Retina (tissue), 1 donor: ENCODE data around the gene KLHDC2.
"Not testable (repeated sequence)": the region's sequence is repeated elsewhere in the genome, so short reads cannot be mapped to it uniquely, and the experiment has no call there.

Source experiments
- DNase-seq: peaks from one replicate; pipeline ENCODE4 v3.0.0-alpha.2; 2016

Gene KLHDC2, protein sequence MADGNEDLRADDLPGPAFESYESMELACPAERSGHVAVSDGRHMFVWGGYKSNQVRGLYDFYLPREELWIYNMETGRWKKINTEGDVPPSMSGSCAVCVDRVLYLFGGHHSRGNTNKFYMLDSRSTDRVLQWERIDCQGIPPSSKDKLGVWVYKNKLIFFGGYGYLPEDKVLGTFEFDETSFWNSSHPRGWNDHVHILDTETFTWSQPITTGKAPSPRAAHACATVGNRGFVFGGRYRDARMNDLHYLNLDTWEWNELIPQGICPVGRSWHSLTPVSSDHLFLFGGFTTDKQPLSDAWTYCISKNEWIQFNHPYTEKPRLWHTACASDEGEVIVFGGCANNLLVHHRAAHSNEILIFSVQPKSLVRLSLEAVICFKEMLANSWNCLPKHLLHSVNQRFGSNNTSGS

DNA sequence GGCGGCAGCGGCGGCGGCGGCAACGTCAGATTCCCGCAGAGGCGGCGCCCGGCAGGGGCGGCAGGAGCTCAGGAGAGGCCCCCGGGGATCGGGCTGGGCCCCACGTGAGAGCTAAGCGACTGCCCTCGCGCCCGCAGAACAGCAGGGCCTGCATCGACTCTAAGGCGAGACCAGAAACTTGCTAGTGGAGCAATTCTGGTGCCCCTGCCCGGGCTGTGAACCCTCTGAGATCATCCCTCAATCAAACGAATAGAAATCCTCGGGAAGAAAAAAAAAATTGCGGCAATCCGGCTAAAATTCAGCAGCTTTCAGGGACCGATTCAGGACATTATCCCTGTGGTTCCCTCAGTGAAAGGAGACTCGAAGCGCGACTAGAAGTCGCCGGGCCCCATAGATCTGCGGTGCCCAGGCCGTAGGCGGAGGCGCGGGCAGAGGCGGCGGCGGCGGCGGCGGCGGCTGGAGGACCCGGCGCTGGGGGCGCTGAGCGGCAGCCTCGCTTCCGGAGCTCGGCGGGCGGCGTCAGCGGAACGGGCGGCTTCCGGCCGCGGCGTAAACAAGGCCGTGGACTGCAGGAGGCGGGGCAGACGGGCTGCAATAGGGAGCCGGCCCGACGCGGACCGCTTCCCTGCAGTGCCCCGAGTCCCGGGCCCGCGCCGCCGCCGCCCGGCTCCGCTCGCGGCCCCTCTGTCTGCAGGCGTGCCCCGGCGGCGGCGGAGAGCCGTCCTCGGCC, at the start of gene KLHDC2:
KLHDC2 (plus strand) TSS at position 583 of the 730 bp plus-strand sequence. CDS start 316 bp downstream, outside the sequence.
- DNase-seq: peak; percentile 94

DNA sequence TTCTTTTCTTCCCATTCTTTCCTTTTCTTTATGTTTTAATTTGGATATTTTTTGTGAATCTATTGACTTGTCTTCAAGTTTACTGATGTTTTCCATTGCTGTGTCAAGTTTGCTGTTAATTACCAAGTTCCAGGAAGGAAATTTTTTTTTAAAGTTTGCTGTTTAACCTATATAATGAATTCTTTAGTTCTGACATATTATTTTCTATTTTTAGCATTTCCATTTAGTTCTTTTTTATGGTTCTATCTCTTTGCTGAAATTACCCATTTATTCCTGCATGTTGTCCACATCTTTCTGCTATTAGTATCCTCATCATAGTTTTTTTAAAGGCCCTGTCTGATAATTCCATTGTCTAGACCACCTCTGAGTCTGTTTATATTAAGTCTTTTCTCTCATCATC, 47.2 kb upstream of the KLHDC2 start:
- DNase-seq: no peak

DNA sequence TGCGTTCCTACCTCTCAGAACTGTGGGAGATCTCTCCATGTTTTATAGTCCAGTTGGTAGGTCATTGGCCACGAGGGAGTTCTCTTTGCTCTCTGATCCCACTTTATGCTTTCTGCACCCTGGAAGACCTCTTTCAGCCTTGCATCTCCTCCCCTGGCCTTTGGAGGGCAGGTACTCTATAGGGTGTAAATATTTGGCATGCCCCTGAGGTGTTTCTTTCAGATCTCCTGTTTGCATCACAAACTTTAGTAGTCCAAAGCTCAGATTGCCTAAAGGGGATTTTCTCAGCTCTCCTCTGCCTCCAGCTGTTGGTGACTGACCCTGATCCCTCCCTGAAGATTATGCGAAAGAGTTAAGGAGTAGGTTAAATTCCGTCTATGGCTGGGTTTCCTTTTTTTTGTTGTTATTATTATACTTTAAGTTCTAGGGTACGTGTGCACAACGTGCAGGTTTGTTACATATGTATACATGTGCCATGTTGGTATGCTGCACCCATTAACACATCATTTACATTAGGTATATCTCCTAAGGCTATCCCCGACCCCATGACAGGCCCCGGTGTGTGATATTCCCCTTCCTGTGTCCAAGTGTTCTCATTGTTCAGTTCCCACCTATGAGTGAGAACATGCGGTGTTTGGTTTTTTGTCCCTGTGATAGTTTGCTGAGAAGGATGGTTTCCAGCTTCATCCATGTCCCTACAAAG, 46.1 kb upstream of the KLHDC2 start:
- DNase-seq: not testable (repeated sequence)

DNA sequence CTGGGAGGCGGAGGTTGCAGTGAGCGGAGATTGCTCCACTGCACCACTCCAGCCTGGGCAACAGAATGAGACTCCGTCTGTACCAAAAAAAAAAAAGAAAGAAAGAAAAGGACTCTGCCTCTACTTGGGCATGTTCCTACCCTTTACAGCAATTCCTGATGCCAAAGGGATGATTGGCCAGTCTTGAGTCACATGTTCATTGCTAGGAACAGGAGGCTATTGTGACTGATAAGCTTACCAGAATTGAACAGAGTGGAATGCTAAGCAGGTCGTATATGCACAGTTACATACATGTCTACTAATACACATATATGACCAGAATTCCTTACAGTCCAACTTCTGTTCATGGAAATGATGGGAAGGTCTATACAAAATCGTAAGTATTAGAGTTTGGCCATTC, 40.8 kb upstream of the KLHDC2 start:
- no peak for DNase-seq

DNA sequence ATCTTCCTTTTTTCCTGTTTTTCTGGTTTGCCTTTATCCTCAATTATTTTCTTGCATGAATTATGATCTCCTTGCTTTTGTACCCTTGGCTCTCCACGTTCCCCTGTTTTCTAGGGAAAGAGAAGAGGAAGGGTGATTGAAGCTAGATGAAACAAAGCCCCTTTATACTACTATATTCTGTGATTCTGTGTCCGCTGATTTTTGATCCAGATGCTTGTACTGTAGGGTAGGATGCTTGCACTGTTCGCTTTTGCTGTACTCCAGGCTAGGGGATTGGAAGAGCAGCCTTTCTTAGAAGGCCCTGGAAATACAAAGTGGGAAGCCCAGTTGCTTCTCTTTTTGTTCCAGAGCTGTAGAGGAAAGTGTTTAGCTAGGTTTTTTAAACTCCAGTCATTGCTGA, 35.1 kb upstream of the KLHDC2 start:
- no peak for DNase-seq

DNA sequence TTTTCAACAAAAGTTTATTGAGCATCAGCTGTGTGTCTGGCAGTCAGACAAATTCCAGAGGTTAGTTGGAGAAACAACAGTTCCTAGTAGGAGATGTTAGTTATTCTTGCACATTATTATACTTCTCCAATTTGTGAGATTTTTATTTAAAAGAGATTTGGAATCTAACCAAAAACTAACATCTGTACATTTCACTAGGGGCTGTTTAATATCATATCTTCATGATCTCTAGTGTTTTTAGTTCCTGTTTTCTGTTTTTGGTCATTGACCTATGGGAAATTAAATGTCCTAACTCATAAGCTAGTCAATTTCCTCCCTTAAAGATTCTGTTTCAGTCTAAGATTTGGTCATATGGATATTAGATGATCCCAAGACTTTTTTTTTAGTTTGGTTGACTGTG, 34.1 kb upstream of the KLHDC2 start:
- no peak for DNase-seq

DNA sequence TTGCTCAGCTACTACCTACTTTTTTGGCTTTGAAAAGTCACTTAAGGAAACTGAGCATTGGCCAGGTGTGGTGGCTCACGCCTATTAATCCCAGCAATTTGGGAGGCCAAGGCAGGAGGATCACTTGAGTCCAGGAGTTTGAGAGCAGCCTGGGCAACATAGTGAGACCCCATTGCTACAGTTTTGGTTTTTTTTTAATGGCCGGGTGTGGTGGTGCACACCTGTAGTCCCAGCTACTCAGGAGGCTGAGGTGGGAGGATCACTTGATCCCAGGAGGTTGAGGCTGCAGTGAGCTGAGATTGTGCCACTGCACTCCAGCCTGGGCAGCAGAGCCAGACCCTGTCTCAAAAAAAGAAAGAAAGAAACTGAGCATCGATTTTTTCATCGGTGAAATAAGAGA, 32.3 kb upstream of the KLHDC2 start:
- DNase-seq: not testable (repeated sequence)

DNA sequence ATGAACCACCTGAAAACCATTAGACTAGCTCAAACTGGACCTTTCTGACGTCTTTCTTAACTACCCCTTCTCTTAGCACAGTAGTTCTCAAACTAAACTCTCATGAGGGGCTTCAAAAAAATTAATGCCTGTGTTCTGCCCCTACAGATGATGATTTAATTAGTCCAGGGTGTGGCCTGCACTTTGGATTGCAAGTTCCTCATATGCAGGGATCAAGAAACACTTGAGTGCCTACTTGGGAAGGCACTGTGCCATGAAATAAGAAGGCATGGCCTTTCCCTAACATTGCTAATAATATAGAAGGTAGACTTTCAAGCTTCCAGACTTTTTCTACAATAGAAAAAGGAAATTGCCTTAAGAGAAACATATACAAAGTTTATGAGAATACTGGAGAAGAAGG, 22.8 kb upstream of the KLHDC2 start:
- no peak for DNase-seq

DNA sequence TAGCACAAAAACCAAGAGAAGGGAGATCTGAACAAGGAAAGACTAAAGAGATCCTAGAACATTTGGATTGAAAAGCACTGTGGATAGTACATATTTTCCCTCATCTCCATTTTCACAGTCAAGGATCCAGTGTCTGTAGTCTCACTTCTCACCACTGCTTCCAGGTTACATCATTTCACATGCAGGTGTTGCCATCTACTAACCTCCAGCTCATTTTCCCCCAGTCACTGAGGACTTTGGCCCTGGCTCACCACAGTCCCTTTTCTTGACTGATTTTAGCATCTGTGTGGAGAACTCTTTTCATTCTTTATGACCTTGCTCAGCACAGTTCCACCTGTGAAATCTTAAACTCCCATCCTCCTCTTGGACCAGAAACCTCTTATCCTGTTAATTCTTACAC, 21.5 kb upstream of the KLHDC2 start:
- not testable (repeated sequence) for DNase-seq

DNA sequence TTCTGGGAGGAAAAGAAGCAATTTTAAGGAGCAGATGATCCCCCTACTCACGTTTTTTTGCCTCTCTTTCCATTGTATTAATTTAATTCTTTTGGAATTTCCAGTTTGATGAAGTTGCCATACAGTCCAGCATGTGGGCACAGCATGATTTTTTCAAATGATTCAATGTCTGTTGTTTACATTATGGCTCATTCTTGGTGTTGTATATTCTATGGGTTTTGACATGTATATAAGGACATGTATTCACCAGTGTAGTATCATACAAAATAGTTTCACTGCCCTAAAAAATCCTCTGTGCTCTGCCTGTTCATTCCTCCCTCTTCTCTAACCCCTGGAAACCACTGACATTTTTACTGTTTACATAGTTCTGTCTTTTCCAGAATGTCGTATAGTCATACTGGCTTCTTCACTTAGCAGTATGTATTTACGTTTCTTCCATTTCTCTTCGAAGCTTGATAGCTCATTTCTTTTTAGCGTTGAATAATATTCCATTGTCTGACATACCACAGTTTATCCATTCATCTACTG, 13.3 kb upstream of the KLHDC2 start:
- no peak for DNase-seq

DNA sequence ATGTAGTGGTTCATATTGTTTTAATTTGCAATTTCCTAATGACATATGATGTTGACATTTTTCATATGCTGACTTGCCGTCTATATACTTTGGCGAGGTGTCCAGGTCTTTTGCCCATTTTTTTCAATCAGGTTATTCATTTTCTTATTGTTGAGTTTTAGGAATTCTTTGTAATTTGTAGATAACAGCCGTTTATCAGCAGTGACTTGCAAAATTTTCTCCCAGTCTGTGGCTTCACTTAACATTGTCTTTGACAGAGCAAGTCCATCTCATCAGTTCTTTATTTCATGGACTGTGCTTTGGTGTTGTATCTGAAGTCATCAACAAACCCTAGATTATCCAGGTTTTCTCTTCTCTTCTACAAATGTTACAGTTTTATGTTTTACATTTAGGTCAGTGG, 12.6 kb upstream of the KLHDC2 start:
- DNase-seq: no peak

DNA sequence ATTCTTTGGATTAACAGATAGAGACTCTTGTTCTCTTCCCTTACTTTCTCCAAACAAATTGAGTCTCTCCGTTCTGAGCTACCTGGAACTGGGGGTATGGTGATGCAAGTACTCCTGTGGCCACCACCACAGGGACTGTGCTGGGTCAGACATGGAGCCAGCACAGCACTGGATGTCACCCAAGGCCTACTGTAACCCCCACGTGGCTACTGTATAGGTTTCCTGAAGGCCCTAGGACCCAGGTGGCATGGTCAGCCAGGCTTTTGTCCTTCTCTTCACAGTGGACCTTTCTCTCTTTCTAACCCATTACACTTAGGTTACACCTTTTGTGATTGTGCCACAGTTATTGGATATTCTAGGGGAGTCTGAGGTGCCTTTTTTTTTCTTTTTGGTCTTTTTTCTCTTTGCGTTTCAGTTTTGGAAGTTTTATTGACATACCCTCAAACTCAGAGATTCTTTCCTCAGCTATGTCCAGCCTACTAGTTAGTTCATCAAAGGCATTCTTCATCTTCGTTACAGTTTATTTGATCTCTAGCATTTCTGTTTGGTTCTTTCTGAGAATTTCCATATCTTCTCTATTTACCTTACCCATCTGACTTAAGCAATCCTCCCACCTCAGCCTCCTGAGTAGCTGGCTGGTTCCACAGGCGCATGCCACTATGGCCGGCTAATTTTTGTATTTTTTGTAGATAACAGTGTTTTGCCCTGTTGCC, 6.0 kb upstream of the KLHDC2 start:
- DNase-seq: no peak

DNA sequence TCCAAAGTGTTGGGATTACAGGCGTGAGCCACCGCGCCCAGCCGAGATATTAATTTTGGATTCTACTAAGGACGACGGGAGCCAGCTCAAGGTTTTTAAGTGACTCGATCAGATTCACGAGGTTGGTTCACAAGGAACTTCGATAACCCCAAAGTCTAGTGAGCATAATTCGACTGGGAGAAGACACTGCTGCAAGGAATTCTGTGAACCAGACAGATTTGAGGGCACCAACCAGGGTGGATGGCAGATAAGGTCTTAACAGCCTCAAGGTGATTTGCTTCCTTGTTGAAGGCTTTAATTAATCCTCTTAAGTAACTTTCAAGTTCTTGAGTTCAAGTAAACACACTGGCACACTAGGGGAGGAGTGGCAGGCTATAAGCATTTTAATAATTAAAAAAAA, 1.1 kb upstream of the KLHDC2 start:
- no peak for DNase-seq

DNA sequence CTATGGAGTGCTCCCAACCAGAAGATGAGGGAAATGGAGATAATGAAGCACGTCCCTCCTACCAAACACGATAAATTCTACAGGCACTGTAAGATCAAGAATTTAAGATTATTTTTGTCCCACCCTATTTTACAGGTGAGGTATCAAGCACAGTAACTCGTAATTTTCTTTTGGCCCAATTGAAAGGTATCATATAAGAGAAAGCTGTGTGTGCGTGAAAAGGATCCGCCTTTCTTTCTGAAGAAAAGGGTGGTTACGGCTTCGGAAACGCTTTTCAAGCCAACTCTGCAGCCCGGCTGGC, 733 bp upstream of the KLHDC2 start:
- no peak for DNase-seq

DNA sequence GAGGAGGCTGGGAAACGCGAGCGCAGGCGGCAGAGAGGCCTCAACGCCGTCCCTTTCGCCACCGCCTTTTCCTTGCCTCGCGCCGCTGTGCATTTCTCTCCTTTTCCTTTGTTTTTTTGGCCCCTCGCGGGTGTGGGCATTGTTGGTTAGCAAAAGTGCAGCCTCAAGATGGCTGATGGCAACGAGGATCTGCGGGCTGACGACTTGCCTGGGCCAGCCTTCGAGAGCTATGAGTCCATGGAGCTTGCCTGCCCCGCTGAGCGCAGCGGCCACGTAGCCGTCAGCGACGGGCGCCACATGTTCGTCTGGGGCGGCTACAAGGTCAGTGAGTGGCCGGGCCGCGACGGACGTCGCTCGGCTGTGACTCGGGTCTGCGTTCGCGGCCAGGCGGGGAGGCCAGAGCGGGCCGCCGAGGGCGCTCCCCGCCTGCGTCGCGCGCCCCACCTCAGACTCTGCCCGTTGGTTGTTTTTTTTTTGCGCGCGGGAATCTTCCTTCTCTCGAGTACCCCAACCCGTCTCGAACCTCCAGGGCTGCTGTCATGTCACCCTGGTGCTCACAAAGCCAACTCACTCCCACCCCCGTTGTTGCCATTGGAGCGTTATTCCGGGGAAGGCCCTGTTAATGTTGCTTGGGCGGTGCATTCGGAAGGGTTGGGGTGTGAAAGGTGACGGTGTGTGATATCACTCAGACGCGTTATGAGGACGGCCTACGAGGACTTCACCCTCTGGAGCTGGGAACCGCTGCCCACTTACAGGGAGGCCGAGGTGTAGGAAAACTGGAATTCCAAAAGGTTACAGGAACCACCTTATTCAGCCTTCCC, 558 bp downstream of the KLHDC2 start:
- peak; percentile 83 for DNase-seq

DNA sequence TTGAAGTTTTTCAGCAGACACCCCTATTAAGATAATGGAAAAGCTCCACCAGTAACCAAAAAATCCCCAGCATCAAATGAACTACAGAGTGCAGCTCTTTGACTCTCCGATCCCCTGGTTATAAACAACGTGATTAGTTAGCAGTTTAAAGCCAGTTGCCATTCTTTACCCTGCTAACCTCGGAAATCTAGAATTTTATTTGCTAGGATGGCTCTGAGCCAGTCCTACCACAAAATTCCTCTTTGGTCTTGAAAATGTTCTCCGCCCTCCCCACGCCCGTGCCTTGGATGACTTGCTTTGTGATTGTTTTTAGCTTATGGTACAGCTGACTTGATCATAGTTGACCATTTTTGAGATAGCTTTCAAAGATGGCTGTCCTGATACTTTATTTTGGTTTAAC, 1.2 kb downstream of the KLHDC2 start:
- DNase-seq: no peak

DNA sequence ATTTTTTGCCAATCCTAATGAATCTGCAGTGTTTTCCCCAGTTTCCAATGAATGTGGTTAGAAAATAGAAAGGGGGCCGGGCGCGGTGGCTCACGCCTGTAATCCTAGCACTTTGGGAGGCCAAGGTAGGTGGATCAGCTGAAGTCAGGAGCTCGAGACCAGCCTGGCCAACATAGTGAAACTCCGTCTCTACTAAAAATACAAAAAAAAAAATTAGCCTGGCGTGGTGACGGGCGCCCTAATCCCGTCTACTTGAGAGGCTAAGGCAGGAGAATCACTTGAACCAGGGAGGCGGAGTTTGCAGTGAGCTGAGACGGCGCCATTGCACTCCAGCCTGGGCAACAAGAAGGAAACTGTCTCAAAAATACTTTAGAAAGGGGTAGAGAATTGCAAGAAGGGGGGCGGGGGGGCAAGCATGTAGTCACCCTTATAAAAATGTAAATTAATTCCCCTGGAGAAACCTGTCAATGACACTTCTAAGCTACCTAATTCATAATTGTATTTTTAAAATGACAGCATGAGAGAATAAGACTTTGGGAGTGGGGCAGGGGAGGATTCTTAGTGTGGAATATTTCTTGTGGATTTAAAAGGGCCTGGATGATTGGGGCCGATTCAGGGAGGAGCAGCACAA, 1.7 kb downstream of the KLHDC2 start:
- no peak for DNase-seq

DNA sequence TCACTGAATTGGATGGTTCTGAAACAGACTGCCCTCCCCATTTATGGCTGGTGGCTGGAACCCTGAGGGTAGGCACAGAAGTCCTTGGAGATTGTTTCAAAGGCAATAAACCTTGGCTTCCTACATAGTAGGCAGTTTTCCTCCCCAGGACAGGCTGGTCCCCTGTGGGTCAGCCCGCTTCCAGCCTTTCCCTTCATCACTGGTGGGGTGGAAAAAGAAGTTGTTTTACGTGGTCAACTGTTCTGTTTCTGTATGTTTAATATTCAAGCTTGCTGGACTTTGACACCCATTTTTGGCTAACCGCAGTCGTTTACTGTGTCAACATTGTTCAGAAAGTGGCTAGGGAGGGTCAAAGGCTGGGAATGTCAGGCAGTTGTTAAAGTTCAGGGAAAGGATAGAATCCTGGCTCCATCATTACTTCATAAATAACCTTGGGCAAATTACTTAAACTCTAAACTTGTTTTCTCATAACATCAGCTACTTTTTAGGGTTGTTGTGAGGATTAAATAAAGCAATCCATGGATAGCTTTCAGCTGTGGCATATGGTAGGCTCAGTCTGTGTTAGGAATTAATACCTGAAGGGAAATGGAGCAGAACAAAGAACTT, 2.4 kb downstream of the KLHDC2 start:
- DNase-seq: no peak

DNA sequence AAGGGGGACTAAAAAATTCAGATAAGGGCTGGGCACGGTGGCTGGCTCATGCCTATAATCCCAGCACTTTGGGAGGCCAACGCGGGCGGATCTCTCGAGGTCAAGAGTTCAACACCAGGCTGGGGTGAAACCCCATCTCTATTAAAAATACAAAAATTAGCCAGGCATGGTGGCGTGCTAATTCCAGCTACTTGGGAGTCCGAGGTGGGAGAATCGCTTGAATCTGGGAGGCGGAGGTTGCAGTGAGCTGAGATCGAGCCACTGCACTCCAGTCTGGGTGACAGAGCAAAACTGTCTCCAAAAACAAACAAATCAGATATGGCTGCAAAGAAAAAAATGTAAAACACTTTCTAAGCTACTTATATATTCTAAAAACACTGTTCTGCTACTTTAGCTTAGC, 3.7 kb downstream of the KLHDC2 start:
- DNase-seq: not testable (repeated sequence)

DNA sequence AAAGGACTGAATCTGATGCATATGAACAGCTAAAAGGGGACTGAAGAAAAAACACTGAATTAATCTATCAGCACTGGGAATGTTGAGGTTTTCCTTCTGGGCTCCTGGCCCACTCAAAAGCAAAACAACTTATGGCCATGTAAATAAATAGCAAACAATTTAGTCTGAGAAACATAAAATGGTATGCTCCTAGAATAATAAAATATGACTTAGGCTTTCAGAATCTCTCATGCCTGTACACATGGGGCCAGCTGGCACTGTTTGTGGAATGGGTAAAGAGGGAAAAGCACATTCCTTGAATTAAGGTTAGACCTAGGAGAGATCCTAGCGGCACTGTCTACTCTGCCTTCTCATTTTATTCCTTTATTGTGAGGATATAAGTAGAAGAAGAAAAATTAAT, 6.2 kb downstream of the KLHDC2 start:
- DNase-seq: no peak

DNA sequence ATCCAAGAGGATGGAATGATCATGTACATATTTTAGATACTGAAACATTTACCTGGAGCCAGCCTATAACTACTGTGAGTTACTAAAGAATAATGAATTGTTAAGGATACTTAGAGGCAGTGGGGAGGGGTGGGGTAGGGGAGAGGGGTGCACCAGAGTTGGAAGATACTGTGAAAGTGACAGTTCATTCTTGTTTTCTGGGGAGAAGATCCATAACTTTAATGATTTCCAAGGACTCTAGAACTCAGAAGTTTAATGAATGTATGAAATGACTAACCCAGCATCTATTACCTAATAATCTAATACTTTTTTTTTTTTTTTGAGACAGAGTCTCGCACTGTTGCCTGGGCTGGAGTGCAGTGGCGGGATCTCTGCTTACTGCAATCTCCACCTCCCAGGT, 10.5 kb downstream of the KLHDC2 start:
- DNase-seq: no peak
